ENCODE data around the gene KDM5B. TPM values are rescaled to one million over a fixed set of nuclear protein-coding genes. Genes with fewer than 3 reads are reported as not detected.
"Not testable (repeated sequence)": the region's sequence is repeated elsewhere in the genome, so short reads cannot be mapped to it uniquely, and the experiment has no call there.

KDM5B gene
- total RNA-seq, 4 donors from 2014 or later: 40.8 to 69.7 (median 45.7) TPM

DNA sequence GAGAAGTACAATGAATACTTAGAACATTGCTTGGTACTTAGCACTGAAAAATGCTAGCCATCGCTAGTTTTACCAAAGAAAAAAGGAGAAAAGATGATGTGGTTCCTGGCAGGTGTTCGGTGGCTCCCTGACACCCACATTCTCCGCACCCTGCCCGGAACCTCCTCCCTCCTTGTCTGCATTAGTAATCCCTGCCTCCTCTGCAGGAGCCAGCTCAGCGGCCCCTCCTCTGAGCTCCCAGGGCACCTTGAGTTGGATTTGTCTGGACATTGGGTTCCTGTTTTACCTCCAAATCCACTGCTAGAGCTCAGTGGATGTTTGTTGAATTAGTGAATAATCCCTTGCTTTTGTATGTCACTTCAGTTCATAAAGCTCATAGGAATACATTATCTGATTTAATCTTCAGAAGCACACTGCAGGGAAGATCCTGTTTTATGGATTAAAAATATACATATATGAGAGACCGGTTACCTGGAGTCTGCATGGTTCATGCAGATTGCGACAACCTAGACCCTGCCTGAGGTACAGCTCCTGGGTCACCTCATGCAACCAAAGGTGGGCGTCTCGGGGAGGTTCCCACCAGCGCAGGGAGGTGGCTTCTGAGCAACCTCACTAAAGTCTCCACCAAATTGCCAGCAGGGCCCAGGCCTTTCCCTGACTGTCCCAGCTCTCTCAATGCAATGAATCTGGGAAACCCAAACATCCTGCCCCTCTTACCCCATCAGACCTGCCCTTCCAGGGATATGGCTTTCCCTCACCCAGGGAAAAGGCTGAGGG is 26.7 kb upstream of the KDM5B start:
- TF ChIP-seq CTCF (IDR thresholded peaks at IDR 0.05): no peak
- no peak for ATAC-seq (ENCODE audit: low FRiP score)
- DNase-seq (ENCODE audit: low spot score): no peak

DNA sequence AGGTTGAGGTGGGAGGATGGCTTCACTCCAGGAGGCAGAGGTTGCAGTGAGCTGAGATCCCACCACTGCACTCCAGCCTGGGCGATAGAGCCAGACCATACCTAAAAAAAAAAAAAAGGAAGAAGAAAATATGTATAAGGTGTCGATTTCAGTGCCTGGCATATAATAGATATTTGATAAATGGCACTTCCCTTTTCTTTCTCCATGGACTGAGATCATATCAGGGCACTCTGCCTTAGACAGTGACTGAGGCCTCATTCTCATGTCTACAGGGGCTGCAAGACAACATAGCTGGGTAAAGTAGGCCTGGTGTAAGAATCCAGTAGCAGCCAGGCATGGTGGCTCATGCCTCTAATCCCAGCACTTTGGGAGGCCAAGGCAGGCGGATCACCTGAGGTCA is 23.7 kb upstream of the KDM5B start:
- no peak for TF ChIP-seq CTCF (IDR thresholded peaks at IDR 0.05)
- DNase-seq (ENCODE audit: low spot score) (no peak), ATAC-seq (ENCODE audit: low FRiP score) (no peak)

- not testable (repeated sequence) for ATAC-seq (ENCODE audit: low FRiP score); DNase-seq (ENCODE audit: low spot score)
These were observed 21.0 kb upstream of the KDM5B start for GRCh38 chr1:202829223-202829622.

DNA sequence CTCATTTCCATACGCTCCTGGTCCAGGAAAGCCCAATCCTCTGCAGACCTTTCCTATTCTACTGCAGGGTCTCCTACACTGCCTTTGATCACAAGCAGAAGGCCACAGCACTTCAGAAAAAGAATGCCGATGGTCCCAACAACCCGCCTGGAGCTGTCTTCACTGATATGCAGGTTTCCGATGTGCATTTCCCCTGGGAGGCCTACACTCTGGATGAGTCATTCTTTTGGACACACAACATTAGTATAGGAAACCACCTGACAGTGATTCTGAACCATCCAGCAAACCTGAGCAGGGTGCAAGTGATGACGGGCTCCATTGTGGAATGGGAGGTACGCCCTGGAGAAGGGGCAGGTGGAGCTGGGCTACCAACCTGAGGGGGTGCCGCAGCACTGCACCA is 17.5 kb upstream of the KDM5B start:
- ATAC-seq (ENCODE audit: low FRiP score) (no peak), DNase-seq (ENCODE audit: low spot score) (no peak)
- TF ChIP-seq CTCF (IDR thresholded peaks at IDR 0.05): no peak

- DNase-seq (ENCODE audit: low spot score) (no peak), ATAC-seq (ENCODE audit: low FRiP score) (peak; percentile 41)
- TF ChIP-seq CTCF (IDR thresholded peaks at IDR 0.05): no peak
These were observed 13.2 kb upstream of the KDM5B start for GRCh38 chr1:202821467-202821866.

DNA sequence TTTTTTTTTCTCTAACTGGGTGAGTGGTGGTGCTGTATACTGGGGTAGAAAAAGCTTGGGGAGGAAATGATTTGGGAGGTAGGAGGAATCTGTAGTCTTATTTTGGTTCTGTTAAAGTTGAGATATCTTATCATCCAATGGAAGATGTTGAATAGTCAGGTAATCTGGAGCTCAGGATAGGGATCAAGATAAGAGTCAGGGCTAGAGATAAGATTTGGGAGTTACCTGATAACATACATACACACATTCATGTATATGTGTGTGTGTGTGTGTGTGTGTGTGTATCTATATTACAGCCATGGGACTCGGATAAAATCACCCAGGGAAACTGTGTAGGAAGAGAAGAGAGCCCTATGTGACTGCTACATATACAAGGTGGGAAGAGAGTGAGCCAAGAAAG is 10.6 kb upstream of the KDM5B start:
- DNase-seq (ENCODE audit: low spot score): no peak
- TF ChIP-seq CTCF (IDR thresholded peaks at IDR 0.05): no peak
- no peak for ATAC-seq (ENCODE audit: low FRiP score)

GRCh38 chr1:202815120-202815519 is 6.9 kb upstream of the KDM5B start:
- DNase-seq (ENCODE audit: low spot score) (no peak), ATAC-seq (ENCODE audit: low FRiP score) (no peak)
- TF ChIP-seq CTCF (IDR thresholded peaks at IDR 0.05): no peak
